GM12891 (cell line): ENCODE results near the gene MUC13.

Experiments used
- POLR2A ChIP-seq: IDR thresholded peaks from 2 replicates; pipeline ENCODE4 v1.6.1; 2011; ENCODE audit warnings: low read depth, low read length, control low read depth
- POLR2AphosphoS5 ChIP-seq: IDR thresholded peaks from 2 replicates; pipeline ENCODE4 v1.6.1; 2011; ENCODE audit warnings: low read depth, low read length, control low read depth
- POU2F2 ChIP-seq: IDR thresholded peaks from 2 replicates; pipeline ENCODE4 v1.6.1; 2011; ENCODE audit warnings: low read depth, mild to moderate bottlenecking, control low read depth, low read length, moderate library complexity
- TAF1 ChIP-seq: IDR thresholded peaks from 2 replicates; pipeline ENCODE4 v1.6.1; 2011; ENCODE audit warnings: low read depth, low read length, control low read depth

GRCh38 chr3:124896824-124897526, 37.6 kb downstream of the MUC13 start:
- TF ChIP-seq POLR2AphosphoS5 (no peak), TAF1 (no peak), POLR2A (no peak), POU2F2 (no peak)
